Stimulated activated memory B cell treated with anti-CD40 and anti-IgM and Interleukin-4, amounts not matched to agents 10 μg/mL and 1 μg/mL and 100 μg/mL, for 72 hours (primary cell): Measurements from ENCODE around the gene EHMT1.
A peak's percentile ranks its signal among the peaks of the same experiment; 100 is the strongest.
"Not testable (repeated sequence)": the region's sequence is repeated elsewhere in the genome, so short reads cannot be mapped to it uniquely, and the experiment has no call there.

Experiments used
- ATAC-seq: fragments of 150-1000 bp; cut with Tn5 transposase; 2 replicates; pipeline ENCODE4 v1.10.0; 2021
- H3K27ac Mint-ChIP-seq: one replicate; pipeline ENCODE4 v1.8.0; 2022; ENCODE audit warnings: mild to moderate bottlenecking, mixed read lengths
- H3K27me3 Mint-ChIP-seq: one replicate; pipeline ENCODE4 v1.8.0; 2022; ENCODE audit warnings: mixed read lengths
- H3K36me3 Mint-ChIP-seq: one replicate; pipeline ENCODE4 v1.8.0; 2022; ENCODE audit warnings: mixed read lengths
- H3K4me1 Mint-ChIP-seq: one replicate; pipeline ENCODE4 v1.8.0; 2022; ENCODE audit warnings: mixed read lengths
- H3K4me3 Mint-ChIP-seq: one replicate; pipeline ENCODE4 v1.8.0; 2022; ENCODE audit warnings: mild to moderate bottlenecking, moderate library complexity, mixed read lengths
- H3K9me3 Mint-ChIP-seq: one replicate; pipeline ENCODE4 v1.8.0; 2022; ENCODE audit warnings: mixed read lengths

Gene EHMT1

GRCh38 chr9:137620048-137620405 lies 1.2 kb downstream of the EHMT1 start:
- no peaks in the 10 kb centered on the region for H3K27me3 Mint-ChIP-seq
- no peak for ATAC-seq
- H3K27ac Mint-ChIP-seq = peak overlapping the region; percentile 86
- H3K4me1 Mint-ChIP-seq = peaks cover 40% of the 10 kb centered on the region
- H3K36me3 Mint-ChIP-seq = peaks cover 7% of the 10 kb centered on the region
- H3K9me3 Mint-ChIP-seq = no peaks in the 10 kb centered on the region
- H3K4me3 Mint-ChIP-seq = peak overlapping the region; percentile 85

- no peak overlapping the region for H3K4me3 Mint-ChIP-seq
- H3K27ac Mint-ChIP-seq = no peak overlapping the region
- no peaks in the 10 kb centered on the region for H3K9me3 Mint-ChIP-seq
- H3K4me1 Mint-ChIP-seq = peaks cover 46% of the 10 kb centered on the region
- H3K36me3 Mint-ChIP-seq = peaks cover 12% of the 10 kb centered on the region
- no peaks in the 10 kb centered on the region for H3K27me3 Mint-ChIP-seq
- ATAC-seq = no peak
Observed at GRCh38 chr9:137620581-137620980, 1.8 kb downstream of the EHMT1 start.

GRCh38 chr9:137621131-137621757 lies 2.4 kb downstream of the EHMT1 start:
- no peaks in the 10 kb centered on the region for H3K27me3 Mint-ChIP-seq
- no peak for ATAC-seq
- no peaks in the 10 kb centered on the region for H3K9me3 Mint-ChIP-seq
- peaks cover 49% of the 10 kb centered on the region for H3K4me1 Mint-ChIP-seq
- H3K27ac Mint-ChIP-seq = no peak overlapping the region
- H3K36me3 Mint-ChIP-seq = peaks cover 14% of the 10 kb centered on the region
- H3K4me3 Mint-ChIP-seq = no peak overlapping the region

- peaks cover 19% of the 10 kb centered on the region for H3K36me3 Mint-ChIP-seq
- H3K4me3 Mint-ChIP-seq, H3K27ac Mint-ChIP-seq: not testable (repeated sequence)
Observed at GRCh38 chr9:137622211-137622610, 3.4 kb downstream of the EHMT1 start.

GRCh38 chr9:137626464-137626863 lies 7.7 kb downstream of the EHMT1 start:
- peaks cover 35% of the 10 kb centered on the region for H3K36me3 Mint-ChIP-seq
- no peaks in the 10 kb centered on the region for H3K9me3 Mint-ChIP-seq
- no peak for ATAC-seq
- no peak overlapping the region for H3K4me3 Mint-ChIP-seq
- H3K4me1 Mint-ChIP-seq = peaks cover 58% of the 10 kb centered on the region
- H3K27ac Mint-ChIP-seq = no peak overlapping the region
- H3K27me3 Mint-ChIP-seq = no peaks in the 10 kb centered on the region

More at GRCh38 chr9:137622211-137622610, 3.4 kb downstream of the EHMT1 start:
- H3K9me3 Mint-ChIP-seq, H3K27me3 Mint-ChIP-seq, ATAC-seq: not testable (repeated sequence)
- H3K4me1 Mint-ChIP-seq = peaks cover 52% of the 10 kb centered on the region

GRCh38 chr9:137627406-137627805 lies 8.6 kb downstream of the EHMT1 start:
- not testable (repeated sequence) for H3K27ac Mint-ChIP-seq, ATAC-seq, H3K27me3 Mint-ChIP-seq, H3K4me3 Mint-ChIP-seq, H3K9me3 Mint-ChIP-seq
- peaks cover 35% of the 10 kb centered on the region for H3K36me3 Mint-ChIP-seq
- peaks cover 67% of the 10 kb centered on the region for H3K4me1 Mint-ChIP-seq

GRCh38 chr9:137630126-137630525 lies 11.3 kb downstream of the EHMT1 start:
- Mint-ChIP-seq H3K4me1 (peaks cover 78% of the 10 kb centered on the region), H3K36me3 (peaks cover 27% of the 10 kb centered on the region), H3K27ac (peak overlapping the region; percentile 5), H3K27me3 (no peaks in the 10 kb centered on the region), H3K4me3 (peak overlapping the region; percentile 20), H3K9me3 (no peaks in the 10 kb centered on the region)
- ATAC-seq = no peak

GRCh38 chr9:137630679-137631078 lies 11.9 kb downstream of the EHMT1 start:
- H3K27ac Mint-ChIP-seq = peak overlapping the region; percentile 5
- no peaks in the 10 kb centered on the region for H3K27me3 Mint-ChIP-seq
- no peak for ATAC-seq

GRCh38 chr9:137631345-137632229 lies 12.8 kb downstream of the EHMT1 start:
- no peak overlapping the region for H3K4me3 Mint-ChIP-seq
- no peaks in the 10 kb centered on the region for H3K9me3 Mint-ChIP-seq
- peaks cover 72% of the 10 kb centered on the region for H3K4me1 Mint-ChIP-seq
- no peak for ATAC-seq
- H3K27ac Mint-ChIP-seq = no peak overlapping the region
- no peaks in the 10 kb centered on the region for H3K27me3 Mint-ChIP-seq
- H3K36me3 Mint-ChIP-seq = peaks cover 17% of the 10 kb centered on the region

More at GRCh38 chr9:137630679-137631078, 11.9 kb downstream of the EHMT1 start:
- Mint-ChIP-seq H3K4me3 (no peak overlapping the region), H3K4me1 (peaks cover 72% of the 10 kb centered on the region), H3K9me3 (no peaks in the 10 kb centered on the region), H3K36me3 (peaks cover 21% of the 10 kb centered on the region)

- peaks cover 15% of the 10 kb centered on the region for H3K36me3 Mint-ChIP-seq
- ATAC-seq = no peak
- peaks cover 69% of the 10 kb centered on the region for H3K4me1 Mint-ChIP-seq
- H3K27me3 Mint-ChIP-seq = no peaks in the 10 kb centered on the region
- H3K9me3 Mint-ChIP-seq = no peaks in the 10 kb centered on the region
- no peak overlapping the region for H3K27ac Mint-ChIP-seq
- no peak overlapping the region for H3K4me3 Mint-ChIP-seq
Observed at GRCh38 chr9:137632230-137633161, 13.7 kb downstream of the EHMT1 start.

GRCh38 chr9:137634016-137634415 lies 15.2 kb downstream of the EHMT1 start:
- H3K27ac Mint-ChIP-seq = no peak overlapping the region
- no peak for ATAC-seq
- no peaks in the 10 kb centered on the region for H3K27me3 Mint-ChIP-seq
- peaks cover 10% of the 10 kb centered on the region for H3K36me3 Mint-ChIP-seq
- H3K4me1 Mint-ChIP-seq = peaks cover 63% of the 10 kb centered on the region
- no peak overlapping the region for H3K4me3 Mint-ChIP-seq
- H3K9me3 Mint-ChIP-seq = no peaks in the 10 kb centered on the region

GRCh38 chr9:137638680-137639079 lies 19.9 kb downstream of the EHMT1 start:
- Mint-ChIP-seq H3K4me1 (peaks cover 49% of the 10 kb centered on the region), H3K9me3 (no peaks in the 10 kb centered on the region), H3K27me3 (no peaks in the 10 kb centered on the region), H3K4me3 (peak overlapping the region; percentile 70), H3K27ac (peak overlapping the region; percentile 75), H3K36me3 (peaks cover 35% of the 10 kb centered on the region)
- no peak for ATAC-seq

- H3K27ac Mint-ChIP-seq = peak overlapping the region; percentile 75
- H3K36me3 Mint-ChIP-seq = peaks cover 38% of the 10 kb centered on the region
- H3K27me3 Mint-ChIP-seq = no peaks in the 10 kb centered on the region
- ATAC-seq = peak; percentile 64
- H3K4me3 Mint-ChIP-seq = peak overlapping the region; percentile 70
- no peaks in the 10 kb centered on the region for H3K9me3 Mint-ChIP-seq
- H3K4me1 Mint-ChIP-seq = peaks cover 44% of the 10 kb centered on the region
Observed at GRCh38 chr9:137639303-137640051, 20.7 kb downstream of the EHMT1 start.

GRCh38 chr9:137640862-137641261 lies 22.1 kb downstream of the EHMT1 start:
- Mint-ChIP-seq H3K27ac (no peak overlapping the region), H3K4me1 (peaks cover 42% of the 10 kb centered on the region)

More at GRCh38 chr9:137640862-137641261, 22.1 kb downstream of the EHMT1 start:
- Mint-ChIP-seq H3K4me3 (no peak overlapping the region), H3K9me3 (no peaks in the 10 kb centered on the region), H3K36me3 (peaks cover 38% of the 10 kb centered on the region), H3K27me3 (no peaks in the 10 kb centered on the region)
- no peak for ATAC-seq
